Peyer's patch (tissue), 4 donors: ENCODE measurements around the gene FUT8.

Experiments used
- POLR2A ChIP-seq, 2 donors: fragments of 450-650 bp; IDR thresholded peaks; one replicate each; pipeline ENCODE4 v1.5.1; 2017; ENCODE audit warnings: antibody characterized with exemption in 2 of 2, mild to moderate bottlenecking in 2 of 2, moderate library complexity in 2 of 2
- TF ChIP-seq, protein P1 (sequence below), 6 experiments: fragments of 450-650 bp in 4 of 6; fragments of 200-600 bp in 2 of 6; sonication (generic) in 1 of 6; IDR thresholded peaks; one replicate each; pipeline ENCODE4 v1.5.1; 2017 to 2019; ENCODE audit warnings: antibody characterized with exemption in 6 of 6, mild to moderate bottlenecking in 3 of 6, moderate library complexity in 1 of 6

DNA sequence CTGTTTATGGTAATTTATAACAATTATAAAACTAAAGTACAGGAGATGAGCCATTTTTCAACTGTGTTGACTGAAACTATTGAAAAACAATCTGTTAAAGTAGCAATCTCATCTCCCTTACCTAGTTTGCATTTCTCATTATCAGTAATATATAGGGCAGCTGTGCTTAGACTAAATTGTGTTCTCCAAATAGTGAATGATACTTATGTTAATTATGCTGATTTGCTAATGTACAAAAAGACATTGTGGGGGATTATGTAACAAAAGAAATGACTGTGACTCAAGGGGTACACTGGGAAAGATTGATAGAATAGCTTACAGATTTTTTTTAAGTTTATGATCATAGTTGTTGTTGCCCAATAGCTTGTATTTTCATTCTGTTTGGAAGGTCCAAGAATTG lies 207.7 kb downstream of the FUT8 start:
- TF ChIP-seq POLR2A (IDR thresholded peaks at IDR 0.05): no peak
- TF ChIP-seq, protein P1, sequence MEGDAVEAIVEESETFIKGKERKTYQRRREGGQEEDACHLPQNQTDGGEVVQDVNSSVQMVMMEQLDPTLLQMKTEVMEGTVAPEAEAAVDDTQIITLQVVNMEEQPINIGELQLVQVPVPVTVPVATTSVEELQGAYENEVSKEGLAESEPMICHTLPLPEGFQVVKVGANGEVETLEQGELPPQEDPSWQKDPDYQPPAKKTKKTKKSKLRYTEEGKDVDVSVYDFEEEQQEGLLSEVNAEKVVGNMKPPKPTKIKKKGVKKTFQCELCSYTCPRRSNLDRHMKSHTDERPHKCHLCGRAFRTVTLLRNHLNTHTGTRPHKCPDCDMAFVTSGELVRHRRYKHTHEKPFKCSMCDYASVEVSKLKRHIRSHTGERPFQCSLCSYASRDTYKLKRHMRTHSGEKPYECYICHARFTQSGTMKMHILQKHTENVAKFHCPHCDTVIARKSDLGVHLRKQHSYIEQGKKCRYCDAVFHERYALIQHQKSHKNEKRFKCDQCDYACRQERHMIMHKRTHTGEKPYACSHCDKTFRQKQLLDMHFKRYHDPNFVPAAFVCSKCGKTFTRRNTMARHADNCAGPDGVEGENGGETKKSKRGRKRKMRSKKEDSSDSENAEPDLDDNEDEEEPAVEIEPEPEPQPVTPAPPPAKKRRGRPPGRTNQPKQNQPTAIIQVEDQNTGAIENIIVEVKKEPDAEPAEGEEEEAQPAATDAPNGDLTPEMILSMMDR (IDR thresholded peaks at IDR 0.05): no peak
